Left colon (tissue), 2 donors: ENCODE measurements around the gene DCP1A. TPM values are rescaled to one million over a fixed set of nuclear protein-coding genes. Genes with fewer than 3 reads are reported as not detected.
"Not testable (repeated sequence)": the region's sequence is repeated elsewhere in the genome, so short reads cannot be mapped to it uniquely, and the experiment has no call there.

Source experiments
- ATAC-seq: fragments of 200-7000 bp; cut with Tn5 transposase; one replicate; pipeline ENCODE4 v1.9.1; 2020; ENCODE audit warnings: mild to moderate bottlenecking, moderate library complexity
- DNase-seq, 2 donors: peaks; one replicate each; pipeline ENCODE4 v3.0.0-alpha.2; 2020
- intact Hi-C, 2 donors: fragments of 100-400 bp; cut with DNase I in 1 of 2; cut with micrococcal nuclease in 1 of 2; formaldehyde crosslinking; loops; one replicate each; pipeline versions ENCODE4 v1.11.2 to v1.14.0; 2022; cut with DNase I, micrococcal nuclease
- total RNA-seq, 2 donors: library from RNA; stranded (reverse); fragmentation: NEBNext Ultra II Directional; extraction: Animal tissue kit (Norgen Biotek cat#: 25700); gene quantifications; one replicate each; pipeline ENCODE4 v1.2.1, GENCODE V29; 2021
- donor health status: DM: no; HTN: no; CAD: no.
- donor health status: DM: yes; HTN: yes; CAD: no.

The DCP1A gene
- total RNA-seq, 2 donors from 2014 or later, result 17.5 to 21.2 TPM

GRCh38 chr3:53337167-53337940, 10.0 kb downstream of the DCP1A start:
- DNase-seq (no peak), ATAC-seq (no peak)
- intact Hi-C loops, result no loop called here

- ATAC-seq (no peak), DNase-seq (no peak)
- intact Hi-C loops, result no loop called here
These were observed 12.6 kb downstream of the DCP1A start for GRCh38 chr3:53334742-53335141.

- no peak for DNase-seq
- no peak for ATAC-seq
- intact Hi-C loops, result no loop called here
These were observed 15.5 kb downstream of the DCP1A start for GRCh38 chr3:53331871-53332270.

- DNase-seq (no peak), ATAC-seq (no peak)
- intact Hi-C loops, result no loop called here
These were observed 17.4 kb downstream of the DCP1A start for GRCh38 chr3:53329897-53330296.

- DNase-seq (no peak), ATAC-seq (no peak)
- intact Hi-C loops, result no loop called here
These were observed 18.6 kb downstream of the DCP1A start for GRCh38 chr3:53328746-53329145.

GRCh38 chr3:53327986-53328385, 19.4 kb downstream of the DCP1A start:
- DNase-seq, intact Hi-C loops, ATAC-seq: not testable (repeated sequence)

GRCh38 chr3:53324105-53324504, 23.2 kb downstream of the DCP1A start:
- ATAC-seq (no peak), DNase-seq (no peak)
- intact Hi-C loops, result no loop called here

- DNase-seq, result no peak
- intact Hi-C loops, result no loop called here
- ATAC-seq, result no peak
These were observed 26.6 kb downstream of the DCP1A start for GRCh38 chr3:53320697-53321096.

- DNase-seq (no peak), ATAC-seq (no peak)
- intact Hi-C loops, result no loop called here
These were observed 28.8 kb downstream of the DCP1A start for GRCh38 chr3:53318522-53318921.

GRCh38 chr3:53312832-53313231, 34.5 kb downstream of the DCP1A start:
- no peak for DNase-seq
- intact Hi-C loops, result no loop called here
- ATAC-seq, result no peak

GRCh38 chr3:53311882-53312281, 35.5 kb downstream of the DCP1A start:
- DNase-seq, result no peak
- ATAC-seq, result no peak
- intact Hi-C loops, result no loop called here

- intact Hi-C loops, result no loop called here
- DNase-seq (no peak), ATAC-seq (no peak)
These were observed 43.4 kb downstream of the DCP1A start for GRCh38 chr3:53303957-53304356.

GRCh38 chr3:53303549-53303948, 43.8 kb downstream of the DCP1A start:
- no peak for DNase-seq
- no peak for ATAC-seq
- intact Hi-C loops, result no loop called here

GRCh38 chr3:53300826-53301225, 46.5 kb downstream of the DCP1A start:
- intact Hi-C loops, result no loop called here
- ATAC-seq, result no peak

GRCh38 chr3:53299611-53300023, 47.7 kb downstream of the DCP1A start:
- intact Hi-C loops, result loop anchor here in 1 of 2 donors (5.0 kb wide), 1 partner anchor 413 kb away; no protein-coding TSS in a partner anchor
- ATAC-seq, result peak; percentile 89
- DNase-seq, result not testable (repeated sequence)

More at GRCh38 chr3:53300826-53301225, 46.5 kb downstream of the DCP1A start:
- DNase-seq, result no peak

- intact Hi-C loops, result loop anchor here in 1 of 2 donors (5.0 kb wide), 1 partner anchor 417 kb away; no protein-coding TSS in a partner anchor
These were observed 51.9 kb downstream of the DCP1A start for GRCh38 chr3:53295410-53295809.

GRCh38 chr3:53293867-53294266, 53.5 kb downstream of the DCP1A start:
- no peak for ATAC-seq
- no peak for DNase-seq
- intact Hi-C loops, result no loop called here

More at GRCh38 chr3:53295410-53295809, 51.9 kb downstream of the DCP1A start:
- ATAC-seq, result no peak
- no peak for DNase-seq

GRCh38 chr3:53288214-53288613, 59.1 kb downstream of the DCP1A start:
- no peak for DNase-seq
- intact Hi-C loops, result no loop called here
- no peak for ATAC-seq

- intact Hi-C loops, result no loop called here
- DNase-seq (no peak), ATAC-seq (no peak)
These were observed 60.2 kb downstream of the DCP1A start for GRCh38 chr3:53287131-53287629.

- DNase-seq, result no peak
- intact Hi-C loops, result no loop called here
- ATAC-seq, result no peak
These were observed 60.6 kb downstream of the DCP1A start for GRCh38 chr3:53286727-53287126.

- DNase-seq (no peak), ATAC-seq (no peak)
- intact Hi-C loops, result no loop called here
These were observed 64.8 kb downstream of the DCP1A start for GRCh38 chr3:53282581-53282980.
